ENCODE measurements around the gene ARPP21. TPM values are rescaled to one million over a fixed set of nuclear protein-coding genes. Genes with fewer than 3 reads are reported as not detected.

ARPP21 gene
- total RNA-seq, 4 donors from 2014 or later, result not detected

GRCh38 chr3:35641331-35641730, 2.0 kb downstream of the ARPP21 start:
- 6 to 14% methylated on average over 1 of the region's 1 CpG for whole genome bisulfite sequencing, 2 donors
- TF ChIP-seq, protein P1, sequence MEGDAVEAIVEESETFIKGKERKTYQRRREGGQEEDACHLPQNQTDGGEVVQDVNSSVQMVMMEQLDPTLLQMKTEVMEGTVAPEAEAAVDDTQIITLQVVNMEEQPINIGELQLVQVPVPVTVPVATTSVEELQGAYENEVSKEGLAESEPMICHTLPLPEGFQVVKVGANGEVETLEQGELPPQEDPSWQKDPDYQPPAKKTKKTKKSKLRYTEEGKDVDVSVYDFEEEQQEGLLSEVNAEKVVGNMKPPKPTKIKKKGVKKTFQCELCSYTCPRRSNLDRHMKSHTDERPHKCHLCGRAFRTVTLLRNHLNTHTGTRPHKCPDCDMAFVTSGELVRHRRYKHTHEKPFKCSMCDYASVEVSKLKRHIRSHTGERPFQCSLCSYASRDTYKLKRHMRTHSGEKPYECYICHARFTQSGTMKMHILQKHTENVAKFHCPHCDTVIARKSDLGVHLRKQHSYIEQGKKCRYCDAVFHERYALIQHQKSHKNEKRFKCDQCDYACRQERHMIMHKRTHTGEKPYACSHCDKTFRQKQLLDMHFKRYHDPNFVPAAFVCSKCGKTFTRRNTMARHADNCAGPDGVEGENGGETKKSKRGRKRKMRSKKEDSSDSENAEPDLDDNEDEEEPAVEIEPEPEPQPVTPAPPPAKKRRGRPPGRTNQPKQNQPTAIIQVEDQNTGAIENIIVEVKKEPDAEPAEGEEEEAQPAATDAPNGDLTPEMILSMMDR (IDR thresholded peaks at IDR 0.05), result no peak
- TF ChIP-seq POLR2A (IDR thresholded peaks at IDR 0.05), result no peak
- no peak for DNase-seq
- H3K27ac ChIP-seq, result no peak overlapping the region
- H3K9me3 ChIP-seq, result no peaks in the 10 kb centered on the region
- intact Hi-C loops (cut with DNase I), result no loop called here
- H3K4me3 ChIP-seq, result no peak overlapping the region
- peaks cover 0 to 14% (median 9%) of the 10 kb centered on the region in 3 donors for H3K4me1 ChIP-seq
- no peaks in the 10 kb centered on the region for H3K36me3 ChIP-seq
- peaks cover 0 to 47% (median 1%) of the 10 kb centered on the region in 4 donors for H3K27me3 ChIP-seq

DNA sequence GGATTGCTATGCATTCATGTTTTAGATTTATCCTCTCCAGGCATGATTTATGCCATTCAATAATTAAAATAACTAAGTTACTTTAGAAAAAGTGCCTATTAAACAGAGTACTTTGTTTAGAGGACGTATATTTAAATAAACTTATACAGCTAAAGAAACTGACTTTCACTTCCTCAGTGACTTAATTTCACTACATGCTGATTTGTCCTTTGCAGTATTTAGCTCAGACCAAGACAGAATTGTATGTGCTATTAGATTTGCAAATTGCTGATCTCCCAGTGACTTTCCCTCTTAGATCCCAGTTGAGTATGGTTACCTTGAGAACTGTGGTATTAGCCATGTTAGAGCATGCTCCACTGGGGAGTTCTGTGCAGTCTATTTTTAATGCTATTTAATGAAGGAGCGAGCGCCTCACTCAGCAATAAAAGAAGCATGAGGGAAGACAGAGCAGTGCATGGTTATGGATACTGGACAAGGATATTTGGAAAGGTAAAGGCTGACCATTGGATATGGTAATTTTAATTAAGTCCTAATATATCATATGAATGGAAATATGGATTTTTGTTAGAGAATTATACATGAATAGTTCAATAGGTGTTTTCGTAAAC, 2.7 kb downstream of the ARPP21 start:
- TF ChIP-seq, protein P1 (IDR thresholded peaks at IDR 0.05), result no peak
- TF ChIP-seq POLR2A (IDR thresholded peaks at IDR 0.05), result no peak
- Histone ChIP-seq H3K4me1 (peaks cover 0 to 14% (median 9%) of the 10 kb centered on the region in 3 donors), H3K9me3 (no peaks in the 10 kb centered on the region), H3K27me3 (peaks cover 0 to 47% (median 1%) of the 10 kb centered on the region in 4 donors), H3K27ac (no peak overlapping the region), H3K4me3 (no peak overlapping the region), H3K36me3 (no peaks in the 10 kb centered on the region)
- intact Hi-C loops (cut with DNase I), result no loop called here
- 78 to 90% methylated on average over 4 of the region's 4 CpGs for WGBS, 2 donors
- DNase-seq, result no peak

DNA sequence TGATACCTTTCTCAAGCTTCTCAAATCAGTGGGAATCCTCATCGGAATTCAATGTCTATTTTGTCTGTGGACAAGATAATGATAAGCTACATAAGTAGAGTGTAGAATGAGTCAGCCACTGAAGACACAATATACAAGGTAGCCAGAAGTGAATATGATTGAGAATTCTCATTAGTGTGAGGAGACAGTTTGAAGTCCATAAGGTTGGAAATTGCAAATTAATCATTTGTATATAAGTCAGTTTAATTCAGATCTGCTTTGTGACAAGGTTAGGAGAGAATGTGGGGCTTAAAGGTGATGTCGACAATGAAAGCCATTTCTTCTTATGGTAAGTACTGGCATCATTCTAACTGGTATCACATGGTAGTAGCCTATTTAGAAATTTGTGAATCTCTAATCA, 4.2 kb downstream of the ARPP21 start:
- Histone ChIP-seq H3K4me3 (no peak overlapping the region), H3K27me3 (peaks cover 0 to 42% (median 1%) of the 10 kb centered on the region in 4 donors), H3K27ac (no peak overlapping the region), H3K9me3 (no peaks in the 10 kb centered on the region), H3K36me3 (no peaks in the 10 kb centered on the region), H3K4me1 (peaks cover 0 to 14% (median 9%) of the 10 kb centered on the region in 3 donors)
- TF ChIP-seq, protein P1 (IDR thresholded peaks at IDR 0.05), result no peak
- TF ChIP-seq POLR2A (IDR thresholded peaks at IDR 0.05), result no peak
- no peak for DNase-seq
- 69 to 74% methylated on average over 2 of the region's 2 CpGs for WGBS, 2 donors
- intact Hi-C loops (cut with DNase I), result no loop called here

DNA sequence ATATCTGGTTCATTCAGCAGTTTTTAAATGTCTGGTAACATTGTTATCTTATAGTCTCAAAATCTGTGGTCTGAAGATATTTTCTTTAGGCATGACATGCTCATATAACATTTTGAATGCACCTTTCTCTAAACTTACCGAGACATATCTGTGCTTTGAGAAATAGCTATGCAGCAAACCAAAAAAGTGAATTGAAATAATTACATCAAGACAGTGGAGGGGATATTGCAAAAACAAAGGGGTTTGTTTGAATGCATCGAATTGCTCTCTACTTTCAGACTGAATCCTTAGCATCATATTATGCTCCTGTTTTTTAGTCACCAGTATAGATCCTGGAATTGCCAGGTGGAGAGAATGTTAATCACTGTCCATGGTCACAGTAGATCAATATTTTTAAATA, 5.1 kb downstream of the ARPP21 start:
- no peak for TF ChIP-seq POLR2A (IDR thresholded peaks at IDR 0.05)
- TF ChIP-seq, protein P1 (IDR thresholded peaks at IDR 0.05), result no peak
- DNase-seq, result no peak
- WGBS, 2 donors, result 68 to 79% methylated on average over 2 of the region's 2 CpGs
- Histone ChIP-seq H3K4me3 (no peak overlapping the region), H3K27me3 (peaks cover 0 to 33% (median 1%) of the 10 kb centered on the region in 4 donors), H3K4me1 (peaks cover 0 to 6% (median 5%) of the 10 kb centered on the region in 3 donors), H3K9me3 (no peaks in the 10 kb centered on the region), H3K27ac (no peak overlapping the region), H3K36me3 (no peaks in the 10 kb centered on the region)
- intact Hi-C loops (cut with DNase I), result no loop called here

GRCh38 chr3:35645189-35645588, 5.9 kb downstream of the ARPP21 start:
- 67 to 79% methylated on average over 2 of the region's 2 CpGs for WGBS, 2 donors
- intact Hi-C loops (cut with DNase I), result no loop called here
- Histone ChIP-seq H3K36me3 (no peaks in the 10 kb centered on the region), H3K4me1 (no peaks in the 10 kb centered on the region), H3K27ac (no peak overlapping the region), H3K4me3 (no peak overlapping the region), H3K27me3 (peaks cover 0 to 25% (median 1%) of the 10 kb centered on the region in 4 donors), H3K9me3 (no peaks in the 10 kb centered on the region)
- DNase-seq, result no peak
- TF ChIP-seq, protein P1 (IDR thresholded peaks at IDR 0.05), result no peak
- no peak for TF ChIP-seq POLR2A (IDR thresholded peaks at IDR 0.05)

Measured in esophagus squamous epithelium (tissue), 5 donors.